ENCODE data around the gene SLC25A21.
"Not testable (repeated sequence)": the region's sequence is repeated elsewhere in the genome, so short reads cannot be mapped to it uniquely, and the experiment has no call there.

Gene SLC25A21

GRCh38 chr14:37089410-37089809, 83.0 kb downstream of the SLC25A21 start:
- no peak overlapping the region for H3K4me3 Mint-ChIP-seq
- no peaks in the 10 kb centered on the region for H3K4me1 Mint-ChIP-seq
- H3K9me3 Mint-ChIP-seq, result peaks cover 9% of the 10 kb centered on the region
- no peak for ATAC-seq (replicated peaks; ENCODE audit: extremely low read depth, poor library complexity, severe bottlenecking)
- no peaks in the 10 kb centered on the region for H3K27me3 Mint-ChIP-seq
- H3K27ac Mint-ChIP-seq (ENCODE audit: low read depth), result no peak overlapping the region
- DNase-seq (ENCODE audit: low spot score in 2 of 2), result no peak
- peaks cover 3% of the 10 kb centered on the region for H3K36me3 Mint-ChIP-seq (ENCODE audit: insufficient read depth)

GRCh38 chr14:37088356-37089215, 83.8 kb downstream of the SLC25A21 start:
- DNase-seq (ENCODE audit: low spot score in 2 of 2), result no peak
- H3K27ac Mint-ChIP-seq (ENCODE audit: low read depth), result no peak overlapping the region
- H3K9me3 Mint-ChIP-seq, result peaks cover 15% of the 10 kb centered on the region
- H3K4me3 Mint-ChIP-seq, result no peak overlapping the region
- H3K27me3 Mint-ChIP-seq, result no peaks in the 10 kb centered on the region
- peaks cover 2% of the 10 kb centered on the region for H3K36me3 Mint-ChIP-seq (ENCODE audit: insufficient read depth)
- no peaks in the 10 kb centered on the region for H3K4me1 Mint-ChIP-seq
- no peak for ATAC-seq (replicated peaks; ENCODE audit: extremely low read depth, poor library complexity, severe bottlenecking)

- H3K4me3 Mint-ChIP-seq, result no peak overlapping the region
- H3K27me3 Mint-ChIP-seq, result no peaks in the 10 kb centered on the region
- H3K9me3 Mint-ChIP-seq, result peaks cover 10% of the 10 kb centered on the region
- no peaks in the 10 kb centered on the region for H3K4me1 Mint-ChIP-seq
- no peak overlapping the region for H3K27ac Mint-ChIP-seq (ENCODE audit: low read depth)
- DNase-seq (ENCODE audit: low spot score in 2 of 2) (no peak), ATAC-seq (replicated peaks; ENCODE audit: extremely low read depth, poor library complexity, severe bottlenecking) (no peak)
- peaks cover 2% of the 10 kb centered on the region for H3K36me3 Mint-ChIP-seq (ENCODE audit: insufficient read depth)
Measured at GRCh38 chr14:37087520-37087919, 84.9 kb downstream of the SLC25A21 start.

GRCh38 chr14:37083599-37083998, 88.8 kb downstream of the SLC25A21 start:
- H3K9me3 Mint-ChIP-seq, result peaks cover 12% of the 10 kb centered on the region
- no peaks in the 10 kb centered on the region for H3K27me3 Mint-ChIP-seq
- ATAC-seq (replicated peaks; ENCODE audit: extremely low read depth, poor library complexity, severe bottlenecking) (no peak), DNase-seq (ENCODE audit: low spot score in 2 of 2) (no peak)
- no peaks in the 10 kb centered on the region for H3K36me3 Mint-ChIP-seq (ENCODE audit: insufficient read depth)
- H3K4me3 Mint-ChIP-seq, result no peak overlapping the region
- H3K4me1 Mint-ChIP-seq, result no peaks in the 10 kb centered on the region
- no peak overlapping the region for H3K27ac Mint-ChIP-seq (ENCODE audit: low read depth)

- no peak overlapping the region for H3K4me3 Mint-ChIP-seq
- H3K27ac Mint-ChIP-seq (ENCODE audit: low read depth), result no peak overlapping the region
- no peaks in the 10 kb centered on the region for H3K4me1 Mint-ChIP-seq
- H3K36me3 Mint-ChIP-seq (ENCODE audit: insufficient read depth), result no peaks in the 10 kb centered on the region
- no peak for ATAC-seq (replicated peaks; ENCODE audit: extremely low read depth, poor library complexity, severe bottlenecking)
- peaks cover 13% of the 10 kb centered on the region for H3K9me3 Mint-ChIP-seq
- no peak for DNase-seq (ENCODE audit: low spot score in 2 of 2)
- H3K27me3 Mint-ChIP-seq, result no peaks in the 10 kb centered on the region
Measured at GRCh38 chr14:37082449-37082848, 90.0 kb downstream of the SLC25A21 start.

GRCh38 chr14:37081856-37082255, 90.5 kb downstream of the SLC25A21 start:
- no peak overlapping the region for H3K4me3 Mint-ChIP-seq
- DNase-seq (ENCODE audit: low spot score in 2 of 2) (no peak), ATAC-seq (replicated peaks; ENCODE audit: extremely low read depth, poor library complexity, severe bottlenecking) (no peak)
- H3K9me3 Mint-ChIP-seq, result peaks cover 17% of the 10 kb centered on the region
- H3K36me3 Mint-ChIP-seq (ENCODE audit: insufficient read depth), result no peaks in the 10 kb centered on the region
- H3K27me3 Mint-ChIP-seq, result no peaks in the 10 kb centered on the region
- H3K4me1 Mint-ChIP-seq, result no peaks in the 10 kb centered on the region
- no peak overlapping the region for H3K27ac Mint-ChIP-seq (ENCODE audit: low read depth)

- Mint-ChIP-seq H3K4me3 (no peak overlapping the region), H3K27me3 (no peaks in the 10 kb centered on the region), H3K36me3 (ENCODE audit: insufficient read depth) (no peaks in the 10 kb centered on the region), H3K9me3 (peaks cover 17% of the 10 kb centered on the region), H3K27ac (ENCODE audit: low read depth) (no peak overlapping the region), H3K4me1 (no peaks in the 10 kb centered on the region)
- DNase-seq (ENCODE audit: low spot score in 2 of 2) (no peak), ATAC-seq (replicated peaks; ENCODE audit: extremely low read depth, poor library complexity, severe bottlenecking) (no peak)
Measured at GRCh38 chr14:37081218-37081617, 91.2 kb downstream of the SLC25A21 start.

GRCh38 chr14:37078131-37078530, 94.3 kb downstream of the SLC25A21 start:
- Mint-ChIP-seq H3K36me3 (ENCODE audit: insufficient read depth) (no peaks in the 10 kb centered on the region), H3K9me3 (peaks cover 18% of the 10 kb centered on the region), H3K4me1 (no peaks in the 10 kb centered on the region), H3K27me3 (no peaks in the 10 kb centered on the region), H3K27ac (ENCODE audit: low read depth) (no peak overlapping the region), H3K4me3 (no peak overlapping the region)
- DNase-seq (ENCODE audit: low spot score in 2 of 2) (no peak), ATAC-seq (replicated peaks; ENCODE audit: extremely low read depth, poor library complexity, severe bottlenecking) (no peak)

GRCh38 chr14:37074320-37074719, 98.1 kb downstream of the SLC25A21 start:
- not testable (repeated sequence) for H3K27me3 Mint-ChIP-seq; H3K27ac Mint-ChIP-seq (ENCODE audit: low read depth); ATAC-seq (replicated peaks; ENCODE audit: extremely low read depth, poor library complexity, severe bottlenecking); H3K4me3 Mint-ChIP-seq; H3K4me1 Mint-ChIP-seq; H3K36me3 Mint-ChIP-seq (ENCODE audit: insufficient read depth); DNase-seq (ENCODE audit: low spot score in 2 of 2)
- peaks cover 14% of the 10 kb centered on the region for H3K9me3 Mint-ChIP-seq

- H3K36me3 Mint-ChIP-seq (ENCODE audit: insufficient read depth), result no peaks in the 10 kb centered on the region
- no peak for ATAC-seq (replicated peaks; ENCODE audit: extremely low read depth, poor library complexity, severe bottlenecking)
- peaks cover 15% of the 10 kb centered on the region for H3K9me3 Mint-ChIP-seq
- no peaks in the 10 kb centered on the region for H3K4me1 Mint-ChIP-seq
- DNase-seq (ENCODE audit: low spot score in 2 of 2), result no peak
- H3K27me3 Mint-ChIP-seq, result no peaks in the 10 kb centered on the region
- H3K4me3 Mint-ChIP-seq, result no peak overlapping the region
- no peak overlapping the region for H3K27ac Mint-ChIP-seq (ENCODE audit: low read depth)
Measured at GRCh38 chr14:37063467-37064240, 108.8 kb downstream of the SLC25A21 start.

GRCh38 chr14:37062191-37062803, 110.1 kb downstream of the SLC25A21 start:
- no peaks in the 10 kb centered on the region for H3K27me3 Mint-ChIP-seq

GRCh38 chr14:37061697-37062096, 110.7 kb downstream of the SLC25A21 start:
- H3K27ac Mint-ChIP-seq (ENCODE audit: low read depth), result no peak overlapping the region
- no peaks in the 10 kb centered on the region for H3K27me3 Mint-ChIP-seq

More at GRCh38 chr14:37062191-37062803, 110.1 kb downstream of the SLC25A21 start:
- Mint-ChIP-seq H3K9me3 (peaks cover 15% of the 10 kb centered on the region), H3K4me3 (no peak overlapping the region), H3K27ac (ENCODE audit: low read depth) (no peak overlapping the region), H3K4me1 (no peaks in the 10 kb centered on the region), H3K36me3 (ENCODE audit: insufficient read depth) (no peaks in the 10 kb centered on the region)
- DNase-seq (ENCODE audit: low spot score in 2 of 2) (no peak), ATAC-seq (replicated peaks; ENCODE audit: extremely low read depth, poor library complexity, severe bottlenecking) (no peak)

More at GRCh38 chr14:37061697-37062096, 110.7 kb downstream of the SLC25A21 start:
- H3K4me3 Mint-ChIP-seq, result no peak overlapping the region
- peaks cover 19% of the 10 kb centered on the region for H3K9me3 Mint-ChIP-seq
- no peaks in the 10 kb centered on the region for H3K36me3 Mint-ChIP-seq (ENCODE audit: insufficient read depth)
- no peak for ATAC-seq (replicated peaks; ENCODE audit: extremely low read depth, poor library complexity, severe bottlenecking)
- no peaks in the 10 kb centered on the region for H3K4me1 Mint-ChIP-seq
- no peak for DNase-seq (ENCODE audit: low spot score in 2 of 2)

Measured in central memory CD8-positive, alpha-beta T cell (primary cell).